Suppressor macrophage (primary cell): ENCODE measurements around the gene DBN1.
"Not testable (repeated sequence)": the region's sequence is repeated elsewhere in the genome, so short reads cannot be mapped to it uniquely, and the experiment has no call there.

ENCODE experiments used
- DNase-seq, 4 experiments: peaks; one replicate each; pipeline ENCODE4 v3.0.0-alpha.2; 2020 to 2022

The DBN1 gene

DNA sequence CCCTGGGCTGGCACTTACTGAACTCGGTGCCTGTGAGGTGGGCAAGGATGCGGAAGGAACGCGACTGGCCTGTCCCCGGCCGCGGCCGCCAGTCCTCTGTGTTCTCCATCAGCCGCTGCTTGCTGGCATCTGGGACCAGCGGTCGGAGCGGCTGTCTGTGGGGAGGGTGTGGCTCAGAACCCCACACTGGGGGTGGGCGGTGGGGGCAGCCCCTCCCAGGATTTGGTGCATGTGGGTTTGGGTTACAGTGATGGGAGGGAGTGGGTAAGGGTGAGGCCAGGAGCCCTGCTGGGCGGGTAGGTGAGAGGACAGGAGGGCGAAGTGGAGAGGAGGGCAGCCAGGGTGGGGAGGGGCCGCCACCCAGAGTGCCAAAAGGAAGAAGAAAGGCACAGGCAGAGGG, 17.6 kb upstream of the DBN1 start:
- no peak for DNase-seq

DNA sequence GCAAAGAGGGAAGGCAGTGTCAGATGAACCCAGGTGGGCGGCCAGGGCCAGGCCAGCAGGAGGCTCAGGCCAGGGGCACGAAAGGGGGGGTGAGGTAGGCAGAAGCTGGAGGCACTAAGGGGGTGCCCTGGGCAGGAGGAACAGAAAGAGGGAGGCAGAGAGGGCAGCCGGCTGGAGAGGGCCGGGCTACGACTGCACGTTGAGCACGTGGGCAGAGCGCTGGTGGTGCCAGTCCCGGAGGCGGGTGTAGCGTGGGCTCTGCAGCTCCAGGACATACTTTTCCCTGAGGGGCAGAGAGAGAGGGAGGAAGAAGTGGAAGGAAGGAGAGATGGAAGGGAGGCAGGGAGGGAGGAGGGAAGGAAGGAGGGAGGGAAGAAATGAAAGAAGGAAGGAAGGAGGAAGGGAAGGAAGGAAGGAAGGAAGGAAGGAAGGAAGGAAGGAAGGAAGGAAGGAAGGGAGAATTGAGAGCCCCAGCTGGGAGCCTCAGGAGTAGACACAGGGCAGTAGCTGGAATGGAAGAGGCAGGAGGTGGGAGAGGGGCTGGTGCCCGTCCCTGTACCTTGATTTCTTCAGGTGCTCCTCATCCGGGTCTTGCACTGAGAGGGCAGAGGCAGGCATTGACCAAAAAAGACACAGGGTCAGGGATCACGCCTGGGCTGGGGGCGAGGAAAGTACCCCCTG, 17.0 kb upstream of the DBN1 start:
- DNase-seq: peak in 1 of 4 experiments; percentile 44

DNA sequence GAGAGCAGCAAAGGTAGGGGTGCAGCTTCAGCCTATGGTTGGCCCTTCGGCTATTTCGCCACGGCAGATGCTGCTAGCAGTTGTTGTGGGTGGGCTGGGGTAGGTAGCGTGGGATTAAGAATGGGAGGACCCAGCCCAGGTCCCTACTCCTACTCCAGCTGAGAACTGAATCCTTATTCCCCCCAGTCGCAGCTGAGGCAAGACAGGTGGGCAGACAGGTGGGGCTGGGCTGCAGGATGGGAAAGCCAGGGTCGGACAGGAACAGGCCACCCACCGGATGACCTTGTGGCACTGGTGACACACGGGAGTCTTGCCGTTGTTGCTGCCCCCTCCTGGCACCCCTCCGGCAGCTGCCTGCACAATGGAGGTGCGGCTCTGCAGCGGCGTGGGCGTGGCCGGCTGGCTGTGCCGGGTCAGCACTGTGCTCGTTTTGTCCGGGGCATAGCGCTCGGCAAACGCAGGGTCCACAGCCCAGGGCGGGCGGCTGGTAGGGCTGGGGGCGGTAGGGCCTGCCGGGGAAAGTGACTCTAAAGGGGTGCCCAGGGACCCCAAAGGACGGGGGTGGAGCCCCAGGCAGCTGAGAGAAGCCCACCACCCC, 15.8 kb upstream of the DBN1 start:
- DNase-seq: no peak

DNA sequence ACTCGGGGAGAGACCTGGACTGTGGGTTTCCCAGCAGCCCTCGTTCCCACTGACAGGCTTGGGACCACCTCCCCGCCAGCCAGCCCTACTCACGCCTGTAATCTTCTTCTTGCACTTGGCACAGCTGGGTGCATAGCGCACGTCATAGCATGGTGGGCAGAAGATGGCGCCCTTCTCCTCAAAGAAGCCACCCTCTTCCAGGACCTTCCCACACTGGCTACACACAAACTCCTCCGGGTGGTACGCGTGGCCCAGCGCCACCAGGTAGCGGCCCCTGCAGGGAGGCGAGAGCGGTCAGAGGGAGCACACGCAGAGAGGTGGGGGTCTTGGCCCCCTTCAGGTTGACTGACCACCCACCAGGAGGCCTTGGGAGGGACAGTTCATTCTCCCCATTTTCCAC, 14.5 kb upstream of the DBN1 start:
- no peak for DNase-seq

DNA sequence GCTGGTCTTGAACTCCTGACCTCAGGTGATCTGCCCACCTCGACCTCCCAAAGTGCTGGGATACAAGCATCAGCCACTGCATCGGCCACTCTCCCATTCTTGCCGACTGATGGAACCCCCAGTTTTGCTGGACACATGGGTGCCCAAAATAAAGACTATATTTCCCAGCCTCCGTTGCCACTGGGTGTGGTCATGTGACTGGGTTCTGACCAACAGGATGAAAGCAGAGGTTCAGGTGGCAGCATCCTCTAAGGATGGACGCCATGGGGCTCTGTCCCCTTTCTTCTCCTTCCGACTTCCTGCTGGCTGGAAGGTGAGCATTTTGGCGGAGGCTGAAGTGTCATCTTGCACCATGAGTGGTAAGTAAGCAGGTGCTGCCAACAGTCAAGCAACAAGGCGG, 13.7 kb upstream of the DBN1 start:
- DNase-seq: no peak

DNA sequence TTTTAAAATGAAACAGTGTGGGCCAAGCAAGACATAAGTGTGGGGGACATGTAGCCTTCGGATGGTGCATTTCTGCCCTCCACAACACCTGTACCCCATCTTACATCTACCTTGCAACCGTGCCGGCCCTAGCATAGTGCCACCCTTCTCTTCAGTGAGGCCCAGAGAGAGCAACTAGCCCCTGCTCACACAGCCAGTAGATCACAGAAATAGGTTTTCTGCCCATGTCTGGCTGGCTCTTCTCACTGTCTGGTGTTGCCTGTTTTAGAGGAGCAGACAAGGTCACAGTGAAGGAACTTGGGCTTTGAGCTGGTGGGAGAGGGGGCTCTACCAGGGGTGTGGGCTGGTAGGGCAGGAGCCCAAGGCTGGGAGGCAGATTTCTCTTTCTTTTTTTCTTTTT, 12.8 kb upstream of the DBN1 start:
- no peak for DNase-seq

DNA sequence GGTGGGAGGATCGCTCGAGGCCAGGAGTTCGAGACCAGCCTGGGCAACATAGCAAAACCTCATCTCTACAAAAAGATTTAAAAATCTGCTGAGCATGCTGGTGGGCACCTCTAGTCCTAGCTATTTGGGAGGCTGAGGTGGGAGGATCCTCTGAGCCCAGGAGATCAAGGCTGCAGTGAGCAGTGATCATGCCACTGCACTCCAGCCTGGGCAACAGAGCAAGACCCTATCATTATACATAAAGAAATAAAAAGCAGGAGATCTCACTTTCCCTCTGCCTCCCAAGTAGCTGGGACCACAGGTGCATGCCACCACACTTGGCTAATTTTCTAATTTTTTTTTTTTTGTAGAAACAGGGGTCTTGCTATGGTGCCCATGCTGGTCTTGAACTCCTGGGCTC, 12.3 kb upstream of the DBN1 start:
- DNase-seq: not testable (repeated sequence)

DNA sequence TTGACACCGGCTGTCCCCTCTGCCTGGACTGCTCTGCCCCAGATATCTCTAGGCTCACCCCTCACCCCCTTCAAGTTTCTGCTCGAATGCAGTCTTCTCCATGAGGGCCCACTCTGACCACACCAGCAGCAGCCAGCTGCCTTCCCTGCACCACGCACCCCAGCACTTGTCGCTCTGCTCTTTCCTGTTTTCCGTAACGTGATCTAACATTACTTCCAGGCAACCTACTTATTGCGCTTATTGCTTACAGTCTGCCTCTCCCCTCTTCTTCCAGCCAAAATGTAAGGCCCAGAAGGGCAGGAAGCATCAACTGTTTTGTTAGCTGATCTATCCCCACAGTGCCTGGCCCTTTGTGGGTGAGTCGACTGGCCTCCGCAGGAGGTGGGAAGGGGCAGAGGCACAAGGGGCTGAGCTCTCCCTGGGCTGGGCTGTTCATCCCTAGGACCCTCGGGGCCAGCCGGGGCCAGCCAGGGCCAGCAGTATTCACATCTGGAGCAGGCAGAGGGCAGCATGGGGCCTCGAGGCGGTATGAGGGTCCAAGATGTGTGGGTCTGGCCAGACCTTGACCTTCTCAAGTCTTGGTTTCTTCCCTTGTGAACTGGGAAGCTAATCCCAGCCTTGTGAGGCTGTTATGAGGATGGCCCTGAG, 11.6 kb upstream of the DBN1 start:
- peak in 1 of 4 experiments; percentile 1 for DNase-seq

DNA sequence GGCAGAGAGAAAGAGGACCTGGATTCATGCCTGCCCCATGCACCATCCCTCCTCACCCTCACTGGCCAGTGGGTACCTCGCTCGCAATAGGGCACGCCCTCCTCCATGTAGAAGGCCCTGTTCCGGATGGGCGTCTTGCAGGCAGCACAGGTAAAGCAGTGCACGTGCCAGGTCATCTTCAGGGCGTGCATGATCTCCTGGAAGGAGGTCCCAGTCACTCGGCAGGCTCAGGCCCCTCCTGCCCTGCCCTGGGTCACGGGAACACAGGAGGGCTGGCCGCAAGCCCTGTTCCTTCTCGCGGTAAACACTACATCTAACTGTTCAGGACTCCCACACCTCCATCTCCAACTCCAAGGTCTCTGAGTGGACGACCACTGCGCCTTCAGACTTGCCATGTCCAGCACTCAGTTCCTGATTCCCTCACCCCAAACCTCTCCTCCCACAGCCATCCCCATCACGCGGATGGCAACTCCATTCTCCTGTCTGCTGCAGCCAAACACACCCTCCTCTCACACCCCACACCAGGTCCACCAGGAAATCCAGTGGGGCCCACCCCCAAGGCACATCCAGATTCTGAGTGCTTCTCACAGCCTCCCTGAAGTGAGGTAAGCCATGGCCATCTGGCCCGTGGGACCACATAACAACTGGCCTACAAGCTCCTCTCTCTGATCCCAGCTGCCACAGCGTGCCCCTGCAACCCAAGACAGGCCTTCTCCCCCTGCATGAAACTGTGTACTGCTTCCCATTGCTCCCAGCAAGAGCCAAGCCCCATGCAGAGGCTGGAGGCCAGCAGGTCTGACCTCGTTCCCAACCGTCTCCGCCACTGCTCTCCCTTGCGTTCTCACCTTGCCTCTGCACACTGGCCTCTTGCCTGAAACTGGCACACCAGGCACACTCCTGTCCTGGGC, 10.8 kb upstream of the DBN1 start:
- DNase-seq: peak in 1 of 4 experiments; percentile 2

- peak in 1 of 4 experiments; percentile 1 for DNase-seq
Observed at GRCh38 chr5:177483042-177483441, 9.6 kb upstream of the DBN1 start.

DNA sequence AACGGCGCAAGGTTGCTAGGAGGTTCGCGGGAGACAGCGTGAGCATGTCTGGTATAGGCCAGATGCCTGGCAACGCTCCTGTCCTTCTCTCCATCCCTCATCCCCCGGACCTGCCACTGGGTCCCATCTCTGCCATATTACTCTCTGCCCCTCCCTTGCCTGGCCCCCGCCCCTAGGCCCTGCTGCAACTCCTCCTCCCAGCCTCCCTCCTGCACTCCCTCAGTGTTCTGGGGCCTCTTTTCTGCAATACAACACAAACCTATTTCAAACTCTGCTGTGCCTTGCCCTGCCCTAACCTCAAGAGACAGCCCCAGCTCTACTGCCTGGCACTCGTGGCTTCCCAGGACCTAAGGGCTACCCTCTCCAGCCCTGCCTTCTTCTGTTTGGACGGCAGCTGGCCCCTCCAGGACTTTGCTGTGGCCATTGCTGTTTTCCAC, 8.9 kb upstream of the DBN1 start:
- peak in 1 of 4 experiments; percentile 1 for DNase-seq

GRCh38 chr5:177479774-177480173, 6.3 kb upstream of the DBN1 start:
- peak; percentile 53 to 76 (median 71) for DNase-seq

DNA sequence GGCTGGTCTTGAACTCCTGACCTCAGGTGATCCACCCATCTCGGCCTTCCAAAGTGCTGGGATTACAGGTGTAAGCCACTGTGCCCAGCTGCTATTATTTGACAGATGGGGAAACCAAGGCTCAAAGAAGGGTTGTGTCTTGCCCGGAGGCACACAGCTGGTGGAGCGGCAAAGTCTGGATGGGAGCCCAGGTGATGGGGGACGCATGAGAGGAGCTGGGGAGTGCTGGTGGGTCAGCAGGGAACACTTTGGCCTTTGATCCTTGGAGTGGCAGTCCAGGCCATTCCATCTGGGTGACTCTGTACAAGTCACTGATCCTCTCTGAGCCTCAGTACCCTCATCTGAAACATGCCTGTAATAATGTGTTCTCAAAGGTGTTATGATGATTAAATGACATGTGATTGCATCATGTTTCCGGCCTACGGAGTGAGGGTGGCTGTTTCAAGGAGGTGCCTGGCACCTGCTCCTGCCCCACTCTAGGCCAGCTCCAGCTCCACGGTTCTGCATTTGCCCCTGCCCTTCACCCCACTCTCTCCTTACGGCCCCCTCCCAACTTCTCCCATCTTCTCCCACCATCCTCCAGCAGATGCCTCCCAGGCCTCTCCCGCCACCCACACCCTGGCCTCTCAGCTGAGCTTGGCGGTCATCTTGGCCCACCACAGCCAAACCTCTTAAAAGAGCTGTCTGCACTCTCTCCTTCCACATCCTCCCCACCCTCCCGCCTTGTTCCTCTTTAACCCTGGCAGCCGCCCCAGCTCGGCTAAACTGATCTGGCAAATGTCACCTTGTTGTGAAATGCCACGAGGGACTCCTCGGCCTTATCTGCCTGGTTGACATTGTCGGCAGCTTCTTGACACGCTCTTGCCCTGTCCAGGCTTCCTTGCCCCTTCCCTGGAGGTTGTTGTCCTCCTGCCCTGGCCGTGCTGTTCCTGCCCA, 5.5 kb upstream of the DBN1 start:
- DNase-seq: peak; percentile 84 to 91 (median 90)

GRCh38 chr5:177477701-177478477, 4.5 kb upstream of the DBN1 start:
- DNase-seq: no peak

DNA sequence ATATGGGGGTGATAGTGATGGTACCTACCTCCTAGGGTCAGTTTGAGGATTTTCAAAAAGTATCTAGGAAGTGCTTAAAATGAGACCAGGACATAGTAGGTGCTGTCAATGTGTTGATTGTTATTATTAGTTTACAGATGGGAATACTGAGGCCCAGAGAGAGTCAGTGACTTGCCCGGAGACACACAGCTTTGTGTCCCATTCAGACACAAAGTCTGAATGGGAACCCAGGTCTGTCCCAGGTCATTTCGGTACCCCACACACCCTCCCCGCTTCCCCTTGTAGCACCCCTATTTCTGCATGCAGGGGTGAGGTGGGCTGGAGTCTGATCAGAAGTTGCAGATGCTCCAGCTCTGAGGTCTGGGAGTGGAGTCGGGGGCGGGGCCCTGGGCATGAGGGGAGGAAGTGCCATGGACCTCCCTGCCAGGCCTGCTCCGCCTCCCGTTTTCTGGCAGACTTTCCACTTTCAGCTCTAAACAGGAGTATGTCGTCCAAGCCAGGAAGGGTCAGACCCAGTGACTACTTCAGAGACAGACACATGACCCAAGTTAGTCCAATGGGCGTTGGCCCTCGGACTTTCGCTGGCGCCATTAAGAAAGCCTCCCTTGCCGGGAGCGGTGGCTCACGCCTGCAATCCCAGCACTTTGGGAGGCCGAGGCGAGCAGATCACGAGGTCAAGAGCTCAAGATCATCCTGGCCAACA, 3.2 kb upstream of the DBN1 start:
- peak in 1 of 4 experiments; percentile 47 for DNase-seq

DNA sequence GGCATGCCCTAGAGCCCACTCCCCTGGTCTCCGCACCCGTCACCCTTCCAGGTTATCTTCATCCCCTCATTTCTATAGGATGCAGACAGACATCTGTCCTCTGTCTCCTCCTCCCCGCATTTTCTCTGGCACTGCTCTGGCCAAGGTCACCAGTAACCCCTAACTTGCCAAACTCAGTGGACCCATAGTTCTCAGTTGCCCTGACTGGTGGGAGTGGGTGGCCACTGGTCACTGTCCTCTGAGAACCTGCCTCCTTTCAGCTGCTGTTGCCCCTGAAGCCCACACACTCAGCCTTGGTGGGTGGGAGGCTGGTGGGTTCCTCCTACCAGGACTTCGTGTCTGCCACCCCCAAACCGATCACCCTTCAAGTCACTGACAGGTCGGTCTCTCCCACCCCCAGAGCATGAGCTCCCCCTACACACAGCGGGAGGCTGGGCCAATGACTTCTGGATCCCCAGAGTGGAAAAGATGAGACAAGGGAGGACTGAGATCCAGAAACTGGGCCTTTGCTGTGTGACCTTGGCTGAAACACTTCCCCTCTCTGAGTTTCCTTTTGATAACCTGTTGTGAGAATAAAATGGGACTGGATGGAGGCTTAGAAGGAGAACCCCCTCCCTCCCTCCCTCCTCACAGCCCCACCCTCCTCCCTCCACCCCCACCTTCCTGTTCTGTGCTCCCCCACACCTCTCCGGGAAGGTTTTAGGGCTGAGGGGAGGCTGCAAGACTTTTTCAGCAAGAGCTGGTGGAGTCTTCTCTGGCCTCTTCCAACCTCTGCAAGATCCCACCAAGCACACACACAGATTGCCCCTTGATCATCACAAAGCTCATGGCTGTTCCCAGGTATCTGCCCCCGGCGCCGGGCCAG, 2.4 kb upstream of the DBN1 start:
- no peak for DNase-seq

DNA sequence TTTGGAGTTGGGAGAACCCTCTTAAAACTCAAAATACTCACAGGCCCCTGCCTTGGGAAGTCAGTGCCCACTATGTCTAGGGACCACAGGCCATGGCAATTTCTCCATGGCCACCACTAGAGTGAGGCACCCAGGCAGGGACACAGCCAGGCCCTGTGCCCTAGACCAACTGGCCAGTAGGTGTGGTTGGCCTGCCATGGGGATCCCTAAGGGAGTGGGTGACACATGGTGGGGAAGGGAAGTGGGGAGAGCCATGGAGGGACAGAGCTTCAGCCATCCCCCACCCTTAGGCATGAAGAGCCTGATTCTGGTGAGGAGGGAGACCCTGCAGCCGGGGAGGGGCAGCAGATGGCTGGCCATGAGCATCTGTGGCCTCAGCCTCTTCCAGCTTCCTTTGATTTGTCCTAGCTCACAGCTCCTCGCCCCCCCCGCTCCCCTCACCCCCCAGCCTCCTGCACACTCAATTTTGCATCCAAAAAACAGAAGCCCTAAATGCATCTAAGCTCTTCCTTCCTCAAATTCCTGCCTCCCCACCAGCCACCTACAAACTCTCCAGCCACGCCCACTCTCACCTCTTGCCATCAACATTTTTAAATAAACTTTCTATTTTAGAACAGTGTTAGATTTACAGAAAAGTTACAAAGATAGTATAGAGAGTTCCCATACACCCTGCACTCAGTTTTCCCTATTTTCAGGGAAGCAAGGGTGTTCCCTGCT, 1.6 kb upstream of the DBN1 start:
- peak in 2 of 4 experiments; percentile 37 to 55 for DNase-seq

DNA sequence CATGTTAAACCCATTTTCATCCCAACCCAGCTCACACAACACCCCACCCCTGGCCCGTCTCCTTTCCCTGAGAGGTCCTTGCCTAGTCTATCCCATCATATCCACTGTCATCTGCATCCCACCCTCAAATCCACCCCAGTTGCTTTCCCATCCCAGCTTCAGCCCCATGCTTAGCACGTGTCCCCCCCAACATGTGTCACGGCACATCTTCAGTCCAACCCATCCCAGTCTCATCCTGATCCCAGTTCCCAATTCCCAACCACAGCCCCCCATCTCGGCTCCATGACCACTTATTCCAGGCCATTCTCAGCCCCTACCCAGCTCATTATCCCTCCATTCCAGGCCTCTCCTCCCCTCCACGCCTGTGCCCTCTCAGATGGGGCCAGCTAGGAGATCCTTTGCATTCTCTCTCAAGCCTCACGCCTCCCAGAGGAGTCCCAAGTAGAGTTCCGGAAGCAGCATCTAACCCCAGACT, 605 bp upstream of the DBN1 start:
- DNase-seq: no peak
